GM10248 (cell line): Measurements from ENCODE around the gene BRD9.

ENCODE experiments used
- CTCF ChIA-PET: fragments of 300-600 bp; sonication (Branson Sonifier 250); formaldehyde crosslinking; extraction: SDS; loops from one replicate; lab custom pipeline; 2021; ENCODE audit warnings: antibody characterized with exemption; lab: Yijun Ruan, JAX
- POLR2A ChIA-PET: fragments of 350-650 bp; sonication (Branson Sonifier 250); formaldehyde crosslinking; extraction: SDS; loops from one replicate; lab custom pipeline; 2020; ENCODE audit warnings: antibody characterized with exemption; lab: Yijun Ruan, JAX
- DNase-seq: peaks from one replicate; pipeline ENCODE4 v3.0.0; 2012; ENCODE audit errors: extremely low spot score
- TF ChIP-seq, protein P1 (sequence below): IDR thresholded peaks from 2 replicates; pipeline ENCODE4 v1.5.1; 2012; ENCODE audit warnings: mild to moderate bottlenecking, low read depth; ENCODE audit errors: extremely low read depth, missing control alignments, control extremely low read depth

The BRD9 gene

DNA sequence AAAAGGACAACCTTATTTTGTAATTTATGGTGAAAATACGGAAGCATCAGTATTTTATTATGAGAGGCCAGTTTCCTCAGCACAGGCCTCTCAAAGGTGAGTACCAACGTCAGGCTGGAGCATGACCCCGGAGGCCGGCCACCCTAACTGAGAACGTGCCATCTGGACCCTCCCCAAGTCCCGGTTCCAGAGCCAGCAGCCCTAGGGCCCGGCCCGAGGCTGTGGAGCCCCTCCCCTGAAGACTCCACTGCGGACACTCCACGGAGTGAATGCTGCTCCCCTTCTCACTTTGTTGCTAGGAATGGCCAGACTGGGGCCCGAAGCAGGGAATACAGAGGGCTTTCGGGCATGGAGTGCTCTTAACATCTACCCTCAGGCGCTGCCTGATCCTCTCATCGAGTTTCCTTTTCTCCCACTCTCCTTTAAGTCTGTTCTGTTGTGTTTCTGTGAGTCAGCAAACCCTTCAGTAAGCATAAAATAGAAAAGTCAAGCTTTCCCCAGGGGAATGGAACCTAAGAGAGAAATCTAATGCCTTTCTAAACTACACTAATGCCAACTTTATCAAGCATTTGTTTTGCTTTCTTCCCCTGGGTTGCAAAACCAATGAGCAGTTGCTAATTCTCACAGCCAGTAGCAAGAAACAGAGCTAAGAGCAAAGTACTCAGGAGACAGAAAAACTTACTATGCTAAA, 4.5 kb downstream of the BRD9 start:
- POLR2A ChIA-PET, result no interaction called here
- TF ChIP-seq, protein P1, sequence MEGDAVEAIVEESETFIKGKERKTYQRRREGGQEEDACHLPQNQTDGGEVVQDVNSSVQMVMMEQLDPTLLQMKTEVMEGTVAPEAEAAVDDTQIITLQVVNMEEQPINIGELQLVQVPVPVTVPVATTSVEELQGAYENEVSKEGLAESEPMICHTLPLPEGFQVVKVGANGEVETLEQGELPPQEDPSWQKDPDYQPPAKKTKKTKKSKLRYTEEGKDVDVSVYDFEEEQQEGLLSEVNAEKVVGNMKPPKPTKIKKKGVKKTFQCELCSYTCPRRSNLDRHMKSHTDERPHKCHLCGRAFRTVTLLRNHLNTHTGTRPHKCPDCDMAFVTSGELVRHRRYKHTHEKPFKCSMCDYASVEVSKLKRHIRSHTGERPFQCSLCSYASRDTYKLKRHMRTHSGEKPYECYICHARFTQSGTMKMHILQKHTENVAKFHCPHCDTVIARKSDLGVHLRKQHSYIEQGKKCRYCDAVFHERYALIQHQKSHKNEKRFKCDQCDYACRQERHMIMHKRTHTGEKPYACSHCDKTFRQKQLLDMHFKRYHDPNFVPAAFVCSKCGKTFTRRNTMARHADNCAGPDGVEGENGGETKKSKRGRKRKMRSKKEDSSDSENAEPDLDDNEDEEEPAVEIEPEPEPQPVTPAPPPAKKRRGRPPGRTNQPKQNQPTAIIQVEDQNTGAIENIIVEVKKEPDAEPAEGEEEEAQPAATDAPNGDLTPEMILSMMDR, result no peak
- CTCF ChIA-PET, result interaction anchor here (1.2 kb wide), 1 partner anchor 757 kb away, joined by 4 read pairs; no protein-coding TSS in a partner anchor
- no peak for DNase-seq

DNA sequence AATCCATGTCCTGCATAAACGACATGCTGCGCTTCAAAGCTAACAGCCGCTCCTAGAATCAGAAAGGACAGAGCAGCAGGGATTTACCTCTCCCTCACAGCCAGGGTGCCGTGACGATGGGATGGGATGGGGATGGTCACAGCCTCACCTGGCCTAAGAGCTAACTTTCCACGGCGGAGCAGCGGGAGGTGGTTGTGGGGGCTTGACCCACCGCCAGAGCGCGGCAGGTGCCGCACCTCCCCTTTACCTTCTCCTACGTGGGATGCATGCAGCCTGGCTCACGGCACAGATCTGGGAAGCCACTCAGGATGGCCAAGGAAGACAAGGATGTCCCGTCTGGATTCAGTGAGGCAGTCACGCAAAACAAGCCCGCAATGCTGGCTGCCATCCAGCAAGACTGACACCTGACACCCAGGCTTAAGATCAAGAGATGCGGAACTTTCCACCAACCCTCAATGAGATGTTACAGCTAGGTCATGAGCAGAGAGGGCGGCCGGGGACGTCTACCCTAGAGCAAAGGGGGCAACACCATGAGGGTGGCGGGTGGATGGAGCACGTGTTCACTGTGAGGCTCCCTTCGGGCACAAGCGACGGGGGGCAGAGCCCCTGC, 5.8 kb downstream of the BRD9 start:
- CTCF ChIA-PET, result interaction anchor here (2.1 kb wide), 1 partner anchor 15 kb away, joined by 7 read pairs; no protein-coding TSS in a partner anchor
- no peak for DNase-seq
- POLR2A ChIA-PET, result no interaction called here
- TF ChIP-seq, protein P1, result no peak

DNA sequence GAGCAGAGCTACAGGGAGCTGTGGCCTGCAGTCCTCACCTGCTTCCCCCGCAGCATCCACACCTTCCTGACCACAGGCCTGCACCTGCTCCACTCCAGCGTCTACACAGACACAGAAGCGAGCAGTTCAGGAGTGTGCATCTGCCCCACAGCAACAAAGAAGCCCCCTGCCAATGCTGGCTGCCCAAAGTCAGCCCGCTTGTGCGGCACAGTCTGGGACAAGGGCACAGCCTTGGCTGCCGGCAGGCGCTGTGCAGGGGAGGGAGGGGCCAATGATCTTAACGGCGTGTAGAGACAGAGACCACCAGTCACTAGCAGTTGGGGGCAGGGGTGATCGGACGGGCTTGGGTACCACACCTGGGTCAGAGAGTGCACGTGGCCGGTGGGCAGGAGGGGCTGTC, 6.6 kb downstream of the BRD9 start:
- CTCF ChIA-PET, result interaction anchor here (2.1 kb wide), 1 partner anchor 16 kb away, joined by 7 read pairs; no protein-coding TSS in a partner anchor
- DNase-seq, result no peak
- TF ChIP-seq, protein P1, result no peak
- POLR2A ChIA-PET, result no interaction called here

DNA sequence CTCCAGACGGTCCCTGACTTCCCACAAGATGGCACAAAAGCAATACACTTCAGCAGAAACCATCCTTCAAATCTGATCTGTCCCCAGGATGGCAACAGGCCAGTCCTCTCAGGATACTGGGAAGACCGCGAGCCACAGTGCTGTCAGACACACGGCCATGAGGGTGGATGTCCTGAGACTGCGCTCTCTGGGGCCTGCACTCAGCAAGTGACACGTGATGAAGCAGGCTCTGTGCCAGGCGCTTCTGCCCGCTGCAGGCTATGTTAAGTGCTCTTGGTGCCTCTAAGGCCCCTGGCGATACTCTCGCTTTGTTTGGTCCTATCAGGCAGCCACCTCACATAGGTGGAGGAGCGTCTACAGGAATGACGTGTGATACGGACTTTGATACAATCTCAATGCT, 7.1 kb downstream of the BRD9 start:
- no peak for DNase-seq
- TF ChIP-seq, protein P1, result no peak
- POLR2A ChIA-PET, result no interaction called here
- CTCF ChIA-PET, result interaction anchor here (2.1 kb wide), 1 partner anchor 17 kb away, joined by 7 read pairs; no protein-coding TSS in a partner anchor

DNA sequence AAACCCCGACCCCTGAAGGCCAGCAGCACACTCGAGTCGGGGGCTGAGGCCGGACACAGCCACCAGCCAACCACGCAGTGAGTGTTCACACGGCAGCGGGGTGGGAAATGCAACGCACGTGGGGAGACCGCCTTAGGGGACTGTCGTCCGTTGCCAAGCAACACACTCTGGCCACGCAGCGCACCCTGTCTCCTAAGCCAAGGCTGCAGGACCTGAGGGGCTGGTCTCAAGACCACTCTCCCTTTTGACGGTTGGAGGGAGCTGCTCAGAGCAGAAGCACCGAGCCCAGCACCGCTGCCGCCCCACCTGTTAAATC, 7.5 kb downstream of the BRD9 start:
- no peak for DNase-seq
- POLR2A ChIA-PET, result no interaction called here
- CTCF ChIA-PET, result no interaction called here
- TF ChIP-seq, protein P1, result no peak

DNA sequence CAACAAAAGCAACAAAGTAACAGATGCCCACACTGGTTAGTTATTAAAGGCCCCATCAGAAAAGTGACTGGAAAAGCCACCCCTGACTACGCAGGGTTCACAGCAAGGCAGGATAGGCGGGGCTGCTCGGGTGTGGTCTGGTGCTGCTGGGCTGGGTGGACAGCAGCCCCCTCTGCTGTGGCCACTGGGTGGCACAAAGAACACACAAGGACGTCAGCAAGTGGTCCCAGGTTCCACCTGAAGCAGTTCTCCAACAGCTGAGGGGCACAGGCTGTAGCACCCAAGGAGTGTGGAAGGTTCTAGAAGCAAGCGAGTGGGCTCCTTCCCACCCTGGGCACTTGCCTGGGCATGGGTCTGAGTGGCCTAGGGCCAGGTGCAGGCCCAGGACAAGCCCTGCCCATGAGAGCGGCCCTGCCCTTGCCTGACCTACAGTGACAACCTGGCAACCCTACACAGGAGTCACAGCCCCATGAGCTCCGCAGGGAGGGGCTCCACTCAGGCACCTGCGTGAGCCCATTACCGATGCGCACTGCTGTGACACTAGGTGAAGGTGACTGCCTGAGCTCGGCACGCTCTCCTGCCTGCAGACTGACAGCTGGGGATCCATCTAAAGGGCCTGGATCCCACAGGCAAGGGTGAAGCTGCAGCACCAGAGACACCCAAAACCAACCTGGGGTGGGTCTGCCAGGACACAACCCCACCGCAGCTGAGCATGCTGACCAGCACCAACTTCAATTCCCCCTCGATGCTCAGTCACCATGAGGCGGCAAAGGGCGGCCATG, 8.1 kb downstream of the BRD9 start:
- ChIA-PET POLR2A (no interaction called here), CTCF (no interaction called here)
- TF ChIP-seq, protein P1, result no peak
- DNase-seq, result no peak
